ENCODE measurements around the gene CGB2.

DNA sequence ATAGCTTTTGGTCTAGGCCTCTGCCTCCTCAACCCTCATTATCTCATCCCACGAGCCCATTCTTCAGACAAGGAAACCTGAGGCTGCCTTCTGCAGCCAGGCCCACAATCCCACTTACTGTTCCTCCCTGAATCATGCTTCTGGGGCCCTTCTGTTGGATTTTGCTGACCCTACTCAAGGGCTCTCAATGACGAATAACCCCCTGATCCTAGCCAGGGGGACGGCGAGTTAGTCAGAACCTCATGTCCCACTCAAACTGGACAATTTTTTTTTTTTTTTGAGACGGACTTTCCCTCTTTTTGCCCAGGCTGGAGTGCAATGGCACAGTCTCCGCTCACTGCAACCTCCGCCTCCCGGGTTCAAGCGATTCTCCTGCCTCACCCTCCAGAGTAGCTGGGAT lies 9.6 kb upstream of the CGB2 start:
- TF ChIP-seq ELF4 (IDR thresholded peaks at IDR 0.05) (no peak), NFRKB (IDR thresholded peaks at IDR 0.05) (no peak), SP1 (IDR thresholded peaks at IDR 0.05) (no peak), ZNF384 (IDR thresholded peaks at IDR 0.05) (no peak), FOXM1 (IDR thresholded peaks at IDR 0.05; ENCODE audit: borderline replicate concordance) (no peak), BHLHE40 (IDR thresholded peaks at IDR 0.05; ENCODE audit: borderline replicate concordance) (no peak), FOXK2 (IDR thresholded peaks at IDR 0.05) (no peak), HDGF (IDR thresholded peaks at IDR 0.05; ENCODE audit: borderline replicate concordance) (no peak), SUZ12 (IDR thresholded peaks at IDR 0.05) (no peak), TARDBP (IDR thresholded peaks at IDR 0.05) (no peak), LEF1 (IDR thresholded peaks at IDR 0.05; ENCODE audit: borderline replicate concordance) (no peak), ARNT (IDR thresholded peaks at IDR 0.05) (no peak)
- TF ChIP-seq, protein P1, sequence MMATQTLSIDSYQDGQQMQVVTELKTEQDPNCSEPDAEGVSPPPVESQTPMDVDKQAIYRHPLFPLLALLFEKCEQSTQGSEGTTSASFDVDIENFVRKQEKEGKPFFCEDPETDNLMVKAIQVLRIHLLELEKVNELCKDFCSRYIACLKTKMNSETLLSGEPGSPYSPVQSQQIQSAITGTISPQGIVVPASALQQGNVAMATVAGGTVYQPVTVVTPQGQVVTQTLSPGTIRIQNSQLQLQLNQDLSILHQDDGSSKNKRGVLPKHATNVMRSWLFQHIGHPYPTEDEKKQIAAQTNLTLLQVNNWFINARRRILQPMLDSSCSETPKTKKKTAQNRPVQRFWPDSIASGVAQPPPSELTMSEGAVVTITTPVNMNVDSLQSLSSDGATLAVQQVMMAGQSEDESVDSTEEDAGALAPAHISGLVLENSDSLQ (IDR thresholded peaks at IDR 0.05): no peak

Data from HEK293T (cell line).